Measurements from ENCODE around the gene TCTN2. TPM values are rescaled to one million over a fixed set of nuclear protein-coding genes. Genes with fewer than 3 reads are reported as not detected.

TCTN2 gene
- total RNA-seq, 4 donors from 2014 or later, result 1.2 to 9.1 (median 4.3) TPM

DNA sequence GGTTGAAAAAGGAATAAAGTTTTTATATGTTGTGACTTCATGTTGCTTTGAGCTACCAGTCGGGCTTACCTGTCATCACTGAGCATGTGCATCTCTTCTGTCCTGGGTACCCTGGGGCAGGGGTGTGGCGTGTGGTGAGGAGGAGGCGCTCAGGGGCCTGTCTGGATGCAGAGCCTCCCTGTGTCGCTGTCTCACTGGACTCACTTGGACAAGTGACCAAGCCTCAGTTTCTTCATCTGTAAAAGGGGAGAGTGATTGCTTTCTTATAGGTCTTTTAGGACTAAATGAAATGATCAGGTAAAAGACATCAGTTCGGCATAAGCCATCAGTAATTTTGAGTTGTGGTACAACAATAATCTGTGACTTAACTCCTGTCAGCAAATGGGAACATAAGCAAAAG lies 63.4 kb downstream of the TCTN2 start:
- TF ChIP-seq, protein P1, sequence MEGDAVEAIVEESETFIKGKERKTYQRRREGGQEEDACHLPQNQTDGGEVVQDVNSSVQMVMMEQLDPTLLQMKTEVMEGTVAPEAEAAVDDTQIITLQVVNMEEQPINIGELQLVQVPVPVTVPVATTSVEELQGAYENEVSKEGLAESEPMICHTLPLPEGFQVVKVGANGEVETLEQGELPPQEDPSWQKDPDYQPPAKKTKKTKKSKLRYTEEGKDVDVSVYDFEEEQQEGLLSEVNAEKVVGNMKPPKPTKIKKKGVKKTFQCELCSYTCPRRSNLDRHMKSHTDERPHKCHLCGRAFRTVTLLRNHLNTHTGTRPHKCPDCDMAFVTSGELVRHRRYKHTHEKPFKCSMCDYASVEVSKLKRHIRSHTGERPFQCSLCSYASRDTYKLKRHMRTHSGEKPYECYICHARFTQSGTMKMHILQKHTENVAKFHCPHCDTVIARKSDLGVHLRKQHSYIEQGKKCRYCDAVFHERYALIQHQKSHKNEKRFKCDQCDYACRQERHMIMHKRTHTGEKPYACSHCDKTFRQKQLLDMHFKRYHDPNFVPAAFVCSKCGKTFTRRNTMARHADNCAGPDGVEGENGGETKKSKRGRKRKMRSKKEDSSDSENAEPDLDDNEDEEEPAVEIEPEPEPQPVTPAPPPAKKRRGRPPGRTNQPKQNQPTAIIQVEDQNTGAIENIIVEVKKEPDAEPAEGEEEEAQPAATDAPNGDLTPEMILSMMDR (IDR thresholded peaks at IDR 0.05), result no peak
- no peak for TF ChIP-seq POLR2A (IDR thresholded peaks at IDR 0.05)
- peaks cover 0 to 89% (median 0%) of the 10 kb centered on the region in 3 donors for H3K36me3 ChIP-seq
- H3K9me3 ChIP-seq, result no peaks in the 10 kb centered on the region
- H3K4me3 ChIP-seq, result no peak overlapping the region
- H3K27ac ChIP-seq, result no peak overlapping the region
- no peaks in the 10 kb centered on the region for H3K27me3 ChIP-seq
- no peak for DNase-seq
- no peaks in the 10 kb centered on the region for H3K4me1 ChIP-seq

DNA sequence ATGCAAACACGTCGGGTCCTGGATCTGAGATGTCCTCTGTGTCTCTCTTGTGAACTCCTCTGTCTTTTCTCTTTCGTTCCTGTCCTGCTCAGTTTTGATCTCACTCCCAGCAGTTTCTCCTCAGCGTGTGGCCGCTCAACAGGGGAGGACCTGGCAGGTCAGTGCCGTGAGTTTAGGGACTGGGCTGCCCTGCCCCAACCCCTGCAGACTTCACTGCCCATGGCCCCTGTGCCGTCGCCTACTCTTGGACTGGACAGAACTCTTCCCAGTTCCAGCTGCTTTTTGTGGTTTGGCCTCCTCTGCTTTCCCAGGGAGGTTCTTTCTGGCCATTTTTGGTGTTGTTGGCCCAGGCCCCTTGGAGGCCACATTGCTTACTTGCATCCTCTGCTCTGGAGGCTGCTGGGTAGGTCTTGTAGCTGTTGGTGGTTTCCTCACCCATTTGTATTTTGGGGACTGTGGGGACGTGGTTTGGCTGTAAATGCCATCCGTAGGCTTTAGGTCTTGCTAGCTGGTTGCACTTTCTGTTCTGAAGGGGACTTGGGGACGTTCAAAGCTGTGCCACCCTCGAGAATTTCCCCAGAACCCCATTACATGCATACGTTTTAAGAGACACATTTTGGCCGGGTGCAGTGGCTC lies 71.1 kb downstream of the TCTN2 start:
- DNase-seq, result no peak
- no peaks in the 10 kb centered on the region for H3K9me3 ChIP-seq
- peak overlapping the region in 2 of 4 donors; percentile 4 to 25 for H3K27ac ChIP-seq
- H3K27me3 ChIP-seq, result no peaks in the 10 kb centered on the region
- H3K36me3 ChIP-seq, result peaks cover 0 to 80% (median 0%) of the 10 kb centered on the region in 3 donors
- no peak overlapping the region for H3K4me3 ChIP-seq
- TF ChIP-seq, protein P1 (IDR thresholded peaks at IDR 0.05), result no peak
- no peak for TF ChIP-seq POLR2A (IDR thresholded peaks at IDR 0.05)
- H3K4me1 ChIP-seq, result no peaks in the 10 kb centered on the region

DNA sequence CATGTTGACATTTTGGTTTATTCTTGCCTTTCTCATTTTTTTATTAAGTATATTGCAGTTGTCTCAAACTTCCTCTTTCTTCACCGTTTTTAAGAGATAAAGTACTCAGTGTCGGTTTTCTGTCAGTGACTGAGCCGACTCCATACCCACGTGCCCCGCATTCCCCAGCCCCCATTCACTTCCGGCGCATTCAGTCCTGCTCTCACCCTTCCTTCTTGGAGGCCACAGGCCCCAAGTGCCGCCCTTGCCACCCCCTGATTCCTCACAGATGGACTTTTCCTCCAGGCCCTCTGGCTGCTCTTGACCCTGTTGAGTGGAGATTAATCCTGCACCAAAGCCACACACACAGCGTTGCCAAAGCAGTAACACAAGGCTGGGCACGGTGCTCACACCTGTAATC lies 72.1 kb downstream of the TCTN2 start:
- Histone ChIP-seq H3K4me1 (no peaks in the 10 kb centered on the region), H3K36me3 (peaks cover 0 to 71% (median 0%) of the 10 kb centered on the region in 3 donors), H3K9me3 (no peaks in the 10 kb centered on the region), H3K4me3 (no peak overlapping the region), H3K27ac (no peak overlapping the region), H3K27me3 (no peaks in the 10 kb centered on the region)
- DNase-seq, result no peak
- no peak for TF ChIP-seq POLR2A (IDR thresholded peaks at IDR 0.05)
- TF ChIP-seq, protein P1 (IDR thresholded peaks at IDR 0.05), result no peak

DNA sequence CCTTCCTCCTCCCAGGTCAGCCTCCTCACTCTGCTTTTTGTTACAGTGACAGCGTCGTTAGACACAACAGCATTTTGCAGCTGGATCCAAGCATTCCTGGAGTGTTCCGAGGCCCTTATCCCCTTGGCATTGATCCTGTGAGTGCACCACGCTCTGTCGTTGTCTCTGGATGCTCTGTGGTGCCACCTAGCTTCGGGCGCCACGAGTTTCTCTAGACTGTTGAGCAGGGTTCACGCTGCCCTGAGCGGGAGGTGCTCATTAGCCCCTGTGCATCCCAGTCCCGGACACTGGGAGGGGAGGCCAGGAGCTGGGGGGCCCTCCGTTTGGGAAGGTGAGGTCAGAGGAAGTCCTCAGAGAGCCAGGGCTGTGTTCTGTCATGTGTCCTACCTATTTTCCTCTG lies 73.9 kb downstream of the TCTN2 start:
- Histone ChIP-seq H3K27ac (no peak overlapping the region), H3K4me1 (no peaks in the 10 kb centered on the region), H3K4me3 (no peak overlapping the region), H3K9me3 (no peaks in the 10 kb centered on the region), H3K36me3 (peaks cover 0 to 71% (median 0%) of the 10 kb centered on the region in 3 donors), H3K27me3 (no peaks in the 10 kb centered on the region)
- TF ChIP-seq, protein P1 (IDR thresholded peaks at IDR 0.05), result no peak
- TF ChIP-seq POLR2A (IDR thresholded peaks at IDR 0.05), result no peak
- DNase-seq, result no peak

DNA sequence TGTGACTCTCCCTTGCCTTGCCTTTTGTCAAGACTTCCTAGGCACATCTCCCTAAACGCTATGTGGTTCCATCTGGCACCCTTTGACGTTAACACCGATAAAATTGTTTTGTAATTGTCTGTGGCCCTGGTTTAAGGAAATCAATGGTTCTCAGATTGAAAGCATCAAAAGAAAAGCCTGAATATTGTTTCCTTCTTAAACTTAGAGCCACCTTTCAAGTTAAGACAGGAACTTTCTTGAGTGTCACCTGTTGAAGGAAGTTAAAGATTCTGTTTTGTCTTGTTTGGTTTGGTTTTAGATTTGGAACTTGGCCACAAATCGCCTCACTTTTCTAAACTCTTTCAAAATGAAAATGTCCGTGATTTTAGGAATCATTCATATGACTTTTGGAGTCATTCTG lies 76.4 kb downstream of the TCTN2 start:
- Histone ChIP-seq H3K27me3 (no peaks in the 10 kb centered on the region), H3K27ac (no peak overlapping the region), H3K4me3 (no peak overlapping the region), H3K9me3 (no peaks in the 10 kb centered on the region), H3K36me3 (peaks cover 0 to 66% (median 0%) of the 10 kb centered on the region in 3 donors), H3K4me1 (no peaks in the 10 kb centered on the region)
- TF ChIP-seq, protein P1 (IDR thresholded peaks at IDR 0.05), result no peak
- TF ChIP-seq POLR2A (IDR thresholded peaks at IDR 0.05), result no peak
- no peak for DNase-seq

Data from Peyer's patch (tissue), 4 donors.